ENCODE measurements around the gene ZDHHC3.

- TF ChIP-seq, protein P1, sequence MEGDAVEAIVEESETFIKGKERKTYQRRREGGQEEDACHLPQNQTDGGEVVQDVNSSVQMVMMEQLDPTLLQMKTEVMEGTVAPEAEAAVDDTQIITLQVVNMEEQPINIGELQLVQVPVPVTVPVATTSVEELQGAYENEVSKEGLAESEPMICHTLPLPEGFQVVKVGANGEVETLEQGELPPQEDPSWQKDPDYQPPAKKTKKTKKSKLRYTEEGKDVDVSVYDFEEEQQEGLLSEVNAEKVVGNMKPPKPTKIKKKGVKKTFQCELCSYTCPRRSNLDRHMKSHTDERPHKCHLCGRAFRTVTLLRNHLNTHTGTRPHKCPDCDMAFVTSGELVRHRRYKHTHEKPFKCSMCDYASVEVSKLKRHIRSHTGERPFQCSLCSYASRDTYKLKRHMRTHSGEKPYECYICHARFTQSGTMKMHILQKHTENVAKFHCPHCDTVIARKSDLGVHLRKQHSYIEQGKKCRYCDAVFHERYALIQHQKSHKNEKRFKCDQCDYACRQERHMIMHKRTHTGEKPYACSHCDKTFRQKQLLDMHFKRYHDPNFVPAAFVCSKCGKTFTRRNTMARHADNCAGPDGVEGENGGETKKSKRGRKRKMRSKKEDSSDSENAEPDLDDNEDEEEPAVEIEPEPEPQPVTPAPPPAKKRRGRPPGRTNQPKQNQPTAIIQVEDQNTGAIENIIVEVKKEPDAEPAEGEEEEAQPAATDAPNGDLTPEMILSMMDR (IDR thresholded peaks at IDR 0.05) = no peak
- TF ChIP-seq POLR2A (IDR thresholded peaks at IDR 0.05; ENCODE audit: low read depth) = no peak
- TF ChIP-seq EP300 (IDR thresholded peaks at IDR 0.05) = no peak
- no peak for TF ChIP-seq POLR2AphosphoS5 (IDR thresholded peaks at IDR 0.05)
These were observed 27.4 kb upstream of the ZDHHC3 start for GRCh38 chr3:45003406-45003805.
